ENCODE data around the gene KRCC1.

- TF ChIP-seq EZH2 (IDR thresholded peaks at IDR 0.05): no peak
- TF ChIP-seq POLR2AphosphoS5 (IDR thresholded peaks at IDR 0.05; ENCODE audit: borderline replicate concordance, low read depth, low read length): no peak
- TF ChIP-seq FOXP2 (optimal IDR thresholded peaks at IDR 0.05; ENCODE audit: control extremely low read depth, extremely low read length, insufficient read depth): no peak
Observed at GRCh38 chr2:88067598-88067997, 12.0 kb upstream of the KRCC1 start, which contains the start of gene SMYD1.

Data from SK-N-MC (cell line).